Stimulated activated CD8-positive, alpha-beta memory T cell treated with anti-CD3 and anti-CD28 coated beads, Interleukin-7, amount 100 ng/mL, for 48 hours (primary cell): Measurements from ENCODE around the gene ERN2.

ENCODE experiments used
- DNase-seq, 2 donors: peaks; one replicate each; pipeline ENCODE4 v3.0.0-alpha.2; 2020; ENCODE audit warnings: low read depth in 1 of 2; ENCODE audit errors: extremely low read depth in 1 of 2

The ERN2 gene

DNA sequence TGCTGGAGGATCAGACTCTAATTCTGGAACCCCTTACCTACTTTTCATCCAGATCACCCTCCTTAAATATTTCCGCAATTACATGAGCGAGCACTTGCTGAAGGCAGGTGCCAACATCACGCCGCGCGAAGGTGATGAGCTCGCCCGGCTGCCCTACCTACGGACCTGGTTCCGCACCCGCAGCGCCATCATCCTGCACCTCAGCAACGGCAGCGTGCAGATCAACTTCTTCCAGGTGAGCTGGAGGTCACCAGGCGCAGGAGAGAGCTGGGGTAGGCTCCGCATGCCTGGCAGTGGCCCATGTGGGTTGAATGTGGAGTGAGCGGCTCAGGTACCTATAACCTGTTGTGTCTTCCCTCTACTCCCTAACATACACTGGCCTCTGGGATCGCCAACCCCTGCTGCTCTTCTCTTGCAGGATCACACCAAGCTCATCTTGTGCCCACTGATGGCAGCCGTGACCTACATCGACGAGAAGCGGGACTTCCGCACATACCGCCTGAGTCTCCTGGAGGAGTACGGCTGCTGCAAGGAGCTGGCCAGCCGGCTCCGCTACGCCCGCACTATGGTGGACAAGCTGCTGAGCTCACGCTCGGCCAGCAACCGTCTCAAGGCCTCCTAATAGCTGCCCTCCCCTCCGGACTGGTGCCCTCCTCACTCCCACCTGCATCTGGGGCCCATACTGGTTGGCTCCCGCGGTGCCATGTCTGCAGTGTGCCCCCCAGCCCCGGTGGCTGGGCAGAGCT, 23.4 kb downstream of the ERN2 start:
- DNase-seq: no peak

DNA sequence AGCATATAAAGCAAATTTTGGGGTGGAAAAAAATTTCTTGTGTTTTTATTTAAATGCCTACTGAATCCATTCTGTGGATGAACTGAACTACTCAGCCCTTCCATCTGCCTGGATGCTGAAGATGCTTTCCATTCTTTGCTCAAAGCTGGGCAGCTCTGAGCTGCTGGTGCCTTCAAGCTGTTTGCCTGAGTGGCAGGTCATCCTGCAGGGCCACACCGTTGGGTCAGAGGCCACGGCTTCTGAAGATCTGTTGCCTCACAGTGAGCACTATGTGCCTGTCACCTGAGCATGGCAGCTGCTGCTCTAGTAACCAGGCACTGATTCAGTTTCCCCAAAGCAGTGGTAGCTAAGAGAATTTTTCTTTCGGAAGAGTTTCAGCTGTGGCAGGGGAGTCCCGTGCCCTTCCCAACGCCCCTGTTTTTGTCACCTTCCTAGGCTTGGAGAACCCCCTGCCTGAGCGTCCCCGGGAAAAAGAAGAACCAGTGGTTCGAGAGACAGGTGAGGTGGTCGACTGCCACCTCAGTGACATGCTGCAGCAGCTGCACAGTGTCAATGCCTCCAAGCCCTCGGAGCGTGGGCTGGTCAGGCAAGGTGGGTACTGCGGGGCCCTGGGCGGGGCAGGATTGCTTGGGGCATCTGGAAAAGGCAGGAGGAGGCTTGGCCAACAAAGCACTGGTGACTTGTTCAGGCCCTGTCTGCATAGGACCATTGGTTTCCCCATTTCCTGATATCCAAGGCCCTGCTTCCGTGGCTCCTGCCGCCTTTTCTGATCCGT, 25.8 kb downstream of the ERN2 start:
- DNase-seq: no peak

- no peak for DNase-seq
Measured at GRCh38 chr16:23683487-23683886, 29.5 kb downstream of the ERN2 start.

- no peak for DNase-seq
Measured at GRCh38 chr16:23682181-23682580, 30.8 kb downstream of the ERN2 start.

DNA sequence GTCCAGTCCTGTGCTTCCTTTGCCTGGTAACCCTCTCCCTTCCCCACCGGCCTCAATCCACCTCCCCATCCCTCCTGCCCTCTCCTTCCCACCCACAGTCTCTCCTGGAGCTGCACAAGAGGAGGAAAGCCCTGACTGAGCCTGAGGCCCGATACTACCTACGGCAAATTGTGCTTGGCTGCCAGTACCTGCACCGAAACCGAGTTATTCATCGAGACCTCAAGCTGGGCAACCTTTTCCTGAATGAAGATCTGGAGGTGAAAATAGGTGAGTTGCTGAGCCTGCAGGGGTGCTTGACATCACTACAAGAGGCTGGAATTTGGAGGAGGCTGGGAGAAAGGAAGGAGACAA, 33.1 kb downstream of the ERN2 start:
- DNase-seq: no peak

DNA sequence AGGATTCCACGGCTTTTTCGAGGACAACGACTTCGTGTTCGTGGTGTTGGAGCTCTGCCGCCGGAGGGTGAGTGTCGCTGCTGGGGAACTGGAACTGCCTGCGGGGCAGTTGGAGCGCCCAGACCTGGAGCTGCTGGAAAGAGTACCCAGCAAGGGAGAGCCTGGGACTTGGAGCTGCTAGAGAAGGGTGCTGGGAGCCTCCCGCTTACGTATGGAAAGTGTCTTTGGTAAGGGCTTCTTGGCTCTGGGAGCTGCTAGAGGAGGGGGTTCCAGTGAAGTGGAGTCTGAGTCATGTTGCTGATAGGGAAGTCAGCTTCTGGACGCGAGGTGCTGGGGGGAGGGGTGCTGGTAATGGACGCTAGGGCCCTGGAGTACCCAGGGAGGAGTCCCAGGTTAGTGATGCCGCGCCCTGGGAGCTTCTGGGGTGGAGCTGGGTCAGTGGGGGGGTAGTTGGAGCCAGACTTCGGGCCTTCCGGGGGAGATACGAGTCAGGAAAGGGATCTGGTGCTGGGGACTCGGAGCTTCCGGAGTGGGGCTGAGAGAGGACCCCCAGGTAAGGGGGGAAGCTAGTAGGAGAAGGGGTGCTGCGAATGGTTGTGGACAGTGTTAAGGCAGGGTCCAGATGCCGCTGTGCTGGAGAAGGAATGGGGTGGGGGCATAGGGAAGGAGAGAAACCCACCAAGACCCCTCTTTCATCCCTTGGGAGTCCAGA, 33.6 kb downstream of the ERN2 start:
- DNase-seq: no peak

GRCh38 chr16:23678430-23679273, 34.4 kb downstream of the ERN2 start, which contains the start of gene PLK1:
Gene PLK1, plus strand, starts transcription at chr16:23678889. Its CDS starts 44 bp downstream, at chr16:23678933.
- peak; percentile 70 for DNase-seq

DNA sequence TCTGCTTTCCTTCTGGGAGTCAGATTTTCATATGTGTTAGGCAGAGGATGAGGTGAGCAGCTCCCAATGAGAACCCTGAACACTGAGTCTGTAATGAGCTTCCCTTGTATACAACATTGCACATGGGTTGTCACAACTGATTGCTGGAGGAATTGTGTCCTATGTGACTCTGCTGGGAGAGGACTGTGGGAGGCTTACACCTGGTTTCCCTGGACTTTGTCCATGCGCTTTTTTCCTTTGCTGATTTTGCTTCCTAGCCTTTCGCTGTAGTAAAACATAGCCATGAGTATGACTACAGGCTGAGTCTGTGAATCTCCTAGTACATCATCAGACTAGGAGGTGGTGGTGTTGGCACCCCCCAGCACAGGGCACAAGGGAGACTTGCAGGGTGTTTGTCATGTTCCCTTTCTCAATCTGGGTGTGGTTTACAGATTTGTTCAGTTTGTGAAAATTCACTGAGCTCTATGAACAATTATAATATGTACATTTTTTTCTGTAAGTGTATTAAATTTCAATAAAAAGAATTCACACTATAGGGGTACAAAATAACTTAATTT, 36.0 kb downstream of the ERN2 start:
- DNase-seq: no peak

GRCh38 chr16:23673971-23674614, 38.9 kb downstream of the ERN2 start:
- DNase-seq: no peak

DNA sequence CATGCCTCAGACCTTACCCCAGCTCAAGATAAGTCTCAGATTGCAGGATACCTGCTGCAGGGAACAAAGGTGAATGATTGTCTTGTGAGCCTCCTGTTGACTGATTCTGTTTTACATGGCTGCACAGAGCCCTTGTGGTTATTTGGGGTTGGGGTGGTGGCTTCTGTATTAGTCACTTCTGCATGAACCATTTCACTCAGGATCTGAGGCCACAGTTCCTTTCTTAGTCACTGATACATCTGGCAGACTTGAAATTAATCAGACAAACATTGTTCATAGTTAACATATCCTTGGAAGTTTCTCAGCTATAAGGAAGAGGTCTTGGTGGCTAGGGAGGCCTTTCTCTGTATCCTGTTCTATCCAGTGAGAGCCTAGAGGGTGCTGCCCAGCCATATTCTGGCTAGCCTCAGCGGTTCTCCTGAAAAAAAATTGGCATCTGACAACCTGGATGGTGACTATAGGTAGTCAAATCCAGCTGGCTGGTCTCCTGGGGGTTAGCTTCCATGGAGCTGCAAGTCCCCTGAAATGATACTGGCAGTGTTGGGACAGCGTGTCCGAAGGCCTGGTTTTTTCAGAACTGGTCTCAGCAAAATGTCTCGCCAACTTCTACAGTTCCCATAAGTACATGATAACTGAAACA, 42.8 kb downstream of the ERN2 start:
- peak; percentile 22 to 52 for DNase-seq

DNA sequence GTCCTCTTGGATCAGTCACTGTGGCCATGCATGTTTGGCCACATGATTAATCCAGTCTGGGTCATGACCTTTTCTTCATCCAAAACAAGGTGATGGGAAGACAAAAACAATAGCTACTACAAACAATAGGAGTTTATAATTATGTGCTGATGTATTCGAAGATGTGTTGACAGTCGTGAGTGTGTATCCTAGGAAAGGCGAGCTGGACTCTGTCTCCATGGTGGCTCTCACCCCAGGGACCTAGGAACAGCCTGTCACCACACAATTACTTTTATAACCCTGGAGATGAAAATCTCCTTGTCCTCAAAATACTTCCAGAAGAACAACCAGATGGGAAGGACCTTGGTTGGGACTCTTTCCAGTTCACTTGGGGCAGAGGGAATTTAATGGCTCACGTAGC, 44.1 kb downstream of the ERN2 start:
- DNase-seq: no peak

DNA sequence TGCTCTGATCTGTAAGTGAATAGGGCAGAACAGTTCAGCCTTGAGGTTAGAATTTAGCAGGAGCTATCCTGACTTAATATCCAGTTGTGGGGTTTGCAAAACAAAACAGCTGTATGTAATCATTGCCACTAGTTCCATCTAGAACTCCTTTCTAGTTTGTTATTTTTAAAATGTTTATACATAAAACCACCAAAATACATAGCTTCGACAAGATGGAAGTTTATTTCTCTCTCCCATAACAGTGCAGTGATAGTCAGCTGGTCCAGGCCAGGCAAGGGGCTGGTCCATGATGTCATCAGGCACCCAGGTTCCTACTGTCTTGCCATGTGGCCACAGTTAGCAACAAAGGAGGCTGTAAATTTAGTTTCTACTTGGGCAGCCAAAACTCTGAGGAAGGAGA, 44.8 kb downstream of the ERN2 start:
- DNase-seq: no peak

DNA sequence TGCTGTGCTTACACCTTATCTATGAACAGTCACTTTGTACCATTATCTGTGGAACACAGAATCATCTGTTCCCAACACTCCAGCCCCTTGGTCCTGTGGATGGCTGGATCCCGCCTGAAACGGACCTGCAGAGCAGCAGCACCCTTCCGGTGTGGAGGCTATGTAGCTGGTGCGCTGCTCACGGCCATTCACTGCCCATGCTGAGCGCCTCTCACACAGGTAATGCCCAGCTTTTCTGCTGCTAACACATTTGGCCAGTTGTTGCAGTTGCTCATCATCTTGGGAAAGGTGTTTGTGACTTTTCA, 45.7 kb downstream of the ERN2 start:
- DNase-seq: no peak

GRCh38 chr16:23666571-23667354, 46.3 kb downstream of the ERN2 start:
- no peak for DNase-seq

- no peak for DNase-seq
Measured at GRCh38 chr16:23663918-23664317, 49.1 kb downstream of the ERN2 start.

- DNase-seq: no peak
Measured at GRCh38 chr16:23651943-23652468, 61.0 kb downstream of the ERN2 start.

GRCh38 chr16:23650674-23651416, 62.2 kb downstream of the ERN2 start:
- no peak for DNase-seq

DNA sequence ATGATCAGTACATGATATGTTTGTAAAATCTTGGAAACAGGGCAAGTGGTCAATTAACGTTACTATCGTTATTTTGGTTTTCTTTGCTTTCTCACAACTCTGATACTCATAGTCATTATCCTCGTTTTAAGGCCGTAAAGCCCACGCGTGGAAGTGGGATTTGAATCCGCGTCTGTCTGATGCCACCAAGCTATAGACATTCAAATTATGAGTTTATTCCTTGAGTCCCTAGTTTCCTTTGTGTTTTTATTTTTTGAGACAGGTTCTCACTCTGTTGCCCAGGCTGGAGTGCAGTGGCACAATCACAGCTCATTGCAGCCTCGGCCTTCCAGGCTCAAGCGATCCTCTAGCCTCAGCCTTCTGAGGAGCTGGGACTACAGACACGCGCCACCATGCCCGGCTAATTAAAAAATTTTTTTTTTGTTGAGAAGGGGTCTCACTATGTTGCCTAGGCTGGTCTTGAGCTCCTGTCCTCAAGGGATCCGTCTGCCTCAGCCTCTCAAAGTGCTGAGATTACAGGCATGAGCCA, 70.7 kb downstream of the ERN2 start:
- no peak for DNase-seq
